Calu3 (cell line): ENCODE measurements around the gene DLG2. TPM values are rescaled to one million over a fixed set of nuclear protein-coding genes. Genes with fewer than 3 reads are reported as not detected.

ENCODE experiments used
- BruUV-seq: library from RNA; stranded (reverse); fragments of 400-500 nt; replicated peaks from 2 replicates; lab custom pipeline; 2021; lab: Mats Ljungman, UMichigan
- CTCF ChIA-PET: fragments of 300-600 bp; sonication (Branson Sonifier 250); formaldehyde crosslinking; loops from one replicate; lab custom pipeline; 2022; ENCODE audit warnings: antibody characterized with exemption; lab: Charles Lee
- DNase-seq: peaks from one replicate; pipeline ENCODE4 v3.0.0; 2022
- H3K27ac Mint-ChIP-seq: one replicate; pipeline ENCODE4 v1.8.0; 2022; ENCODE audit warnings: mixed read lengths; ENCODE audit not compliant: unreplicated experiment
- H3K27me3 Mint-ChIP-seq: one replicate; pipeline ENCODE4 v1.8.0; 2022; ENCODE audit warnings: mixed read lengths; ENCODE audit not compliant: unreplicated experiment
- H3K36me3 Mint-ChIP-seq: one replicate; pipeline ENCODE4 v1.8.0; 2022; ENCODE audit warnings: mild to moderate bottlenecking, moderate library complexity, mixed read lengths; ENCODE audit not compliant: insufficient read depth, unreplicated experiment
- H3K4me1 Mint-ChIP-seq: one replicate; pipeline ENCODE4 v1.8.0; 2022; ENCODE audit warnings: mild to moderate bottlenecking, low read depth, mixed read lengths; ENCODE audit not compliant: unreplicated experiment
- H3K4me3 Mint-ChIP-seq: one replicate; pipeline ENCODE4 v1.8.0; 2022; ENCODE audit warnings: mild to moderate bottlenecking, low read depth, moderate library complexity, mixed read lengths; ENCODE audit not compliant: unreplicated experiment
- H3K9me3 Mint-ChIP-seq: one replicate; pipeline ENCODE4 v1.8.0; 2022; ENCODE audit warnings: low read depth, mixed read lengths; ENCODE audit not compliant: unreplicated experiment
- CTCF ChIP-seq: fragments of 200-600 bp; IDR thresholded peaks from one replicate; pipeline ENCODE4 v1.8.0; 2022; ENCODE audit warnings: antibody characterized with exemption; ENCODE audit not compliant: unreplicated experiment
- intact Hi-C: fragments of 100-400 bp; cut with micrococcal nuclease; formaldehyde crosslinking; loops from one replicate; pipeline ENCODE4 v1.10.0; 2022; ENCODE audit not compliant: unreplicated experiment
- total RNA-seq: library from RNA; stranded (reverse); gene quantifications from 2 replicates; pipeline ENCODE4 v1.2.3, GENCODE V29; 2022

The DLG2 gene
- total RNA-seq, 1 experiment from 2014 or later, result 0.71 TPM

- no peak for TF ChIP-seq CTCF
- Mint-ChIP-seq H3K4me1 (no peaks in the 10 kb centered on the region), H3K9me3 (no peaks in the 10 kb centered on the region), H3K27ac (no peak overlapping the region), H3K36me3 (no peaks in the 10 kb centered on the region), H3K4me3 (no peak overlapping the region), H3K27me3 (no peaks in the 10 kb centered on the region)
- CTCF ChIA-PET, result no interaction called here
- no TSS peak for BruUV-seq
- intact Hi-C loops, result no loop called here
- no peak for DNase-seq
These were observed 737.6 kb downstream of the DLG2 start for GRCh38 chr11:84889556-84889955.

GRCh38 chr11:84887055-84887629 is 740.0 kb downstream of the DLG2 start:
- Mint-ChIP-seq H3K27ac (no peak overlapping the region), H3K36me3 (no peaks in the 10 kb centered on the region), H3K9me3 (no peaks in the 10 kb centered on the region), H3K4me3 (no peak overlapping the region), H3K27me3 (no peaks in the 10 kb centered on the region), H3K4me1 (no peaks in the 10 kb centered on the region)
- intact Hi-C loops, result no loop called here
- CTCF ChIA-PET, result no interaction called here
- no peak for TF ChIP-seq CTCF
- BruUV-seq, result no TSS peak
- DNase-seq, result no peak

- no peak for TF ChIP-seq CTCF
- H3K27ac Mint-ChIP-seq, result no peak overlapping the region
- no peaks in the 10 kb centered on the region for H3K9me3 Mint-ChIP-seq
- no peak overlapping the region for H3K4me3 Mint-ChIP-seq
- intact Hi-C loops, result no loop called here
- DNase-seq, result no peak
- CTCF ChIA-PET, result interaction anchor here (0.5 kb wide), 1 partner anchor 422 kb away, joined by 3 read pairs; no protein-coding TSS in a partner anchor
- H3K27me3 Mint-ChIP-seq, result no peaks in the 10 kb centered on the region
- H3K36me3 Mint-ChIP-seq, result no peaks in the 10 kb centered on the region
- H3K4me1 Mint-ChIP-seq, result no peaks in the 10 kb centered on the region
- no TSS peak for BruUV-seq
These were observed 740.8 kb downstream of the DLG2 start for GRCh38 chr11:84886344-84886743.

GRCh38 chr11:84884836-84885235 is 742.3 kb downstream of the DLG2 start:
- no peak overlapping the region for H3K27ac Mint-ChIP-seq
- H3K27me3 Mint-ChIP-seq, result no peaks in the 10 kb centered on the region
- TF ChIP-seq CTCF, result no peak
- H3K36me3 Mint-ChIP-seq, result no peaks in the 10 kb centered on the region
- CTCF ChIA-PET, result no interaction called here
- H3K4me3 Mint-ChIP-seq, result no peak overlapping the region
- H3K4me1 Mint-ChIP-seq, result no peaks in the 10 kb centered on the region
- H3K9me3 Mint-ChIP-seq, result no peaks in the 10 kb centered on the region
- intact Hi-C loops, result no loop called here
- DNase-seq, result no peak
- no TSS peak for BruUV-seq
